HG02943 (cell line): Measurements from ENCODE around the gene COX6A2.
"Not testable (repeated sequence)": the region's sequence is repeated elsewhere in the genome, so short reads cannot be mapped to it uniquely, and the experiment has no call there.

Experiments
- ATAC-seq: cut with Tn5 transposase; IDR thresholded peaks from one replicate; pipeline ENCODE4 v1.9.1; 2021; ENCODE audit warnings: mild to moderate bottlenecking, low read depth, moderate library complexity; ENCODE audit not compliant: unreplicated experiment

The COX6A2 gene

DNA sequence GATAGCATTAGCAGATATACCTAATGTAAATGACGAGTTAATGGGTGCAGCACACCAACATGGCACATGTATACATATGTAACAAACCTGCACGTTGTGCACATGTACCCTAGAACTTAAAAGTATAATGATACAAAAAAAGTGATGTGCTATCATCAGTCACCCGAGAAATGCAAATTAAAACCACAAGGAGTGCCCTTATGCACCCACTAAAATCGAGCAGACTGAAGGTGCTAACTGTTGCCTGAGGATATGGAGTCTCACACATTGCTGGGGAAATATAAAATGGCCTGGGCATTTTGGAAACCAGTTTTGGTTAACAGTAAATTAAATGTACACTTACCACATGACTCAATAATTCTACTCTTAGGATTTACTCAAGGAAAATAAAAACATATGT, 10.9 kb upstream of the COX6A2 start:
- not testable (repeated sequence) for ATAC-seq

DNA sequence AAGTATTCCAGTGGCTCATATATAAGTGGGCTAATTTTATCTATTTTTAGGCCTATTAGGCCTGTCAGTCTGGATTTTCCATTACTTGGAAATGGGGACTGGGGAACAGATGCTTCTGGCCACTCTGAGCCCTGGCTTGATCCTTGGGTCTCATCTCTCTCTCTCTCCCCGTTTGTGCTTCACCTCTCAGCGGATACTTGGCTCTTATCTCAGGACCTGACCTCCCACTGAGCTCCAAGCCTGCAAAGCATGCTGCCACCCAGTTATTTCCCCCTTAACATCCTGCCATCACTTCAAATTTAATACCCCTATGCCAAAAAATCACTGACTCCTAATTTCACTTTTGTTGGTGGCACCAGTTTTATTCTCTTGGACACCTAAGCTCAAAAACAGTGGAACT, 10.3 kb upstream of the COX6A2 start:
- ATAC-seq: no peak

DNA sequence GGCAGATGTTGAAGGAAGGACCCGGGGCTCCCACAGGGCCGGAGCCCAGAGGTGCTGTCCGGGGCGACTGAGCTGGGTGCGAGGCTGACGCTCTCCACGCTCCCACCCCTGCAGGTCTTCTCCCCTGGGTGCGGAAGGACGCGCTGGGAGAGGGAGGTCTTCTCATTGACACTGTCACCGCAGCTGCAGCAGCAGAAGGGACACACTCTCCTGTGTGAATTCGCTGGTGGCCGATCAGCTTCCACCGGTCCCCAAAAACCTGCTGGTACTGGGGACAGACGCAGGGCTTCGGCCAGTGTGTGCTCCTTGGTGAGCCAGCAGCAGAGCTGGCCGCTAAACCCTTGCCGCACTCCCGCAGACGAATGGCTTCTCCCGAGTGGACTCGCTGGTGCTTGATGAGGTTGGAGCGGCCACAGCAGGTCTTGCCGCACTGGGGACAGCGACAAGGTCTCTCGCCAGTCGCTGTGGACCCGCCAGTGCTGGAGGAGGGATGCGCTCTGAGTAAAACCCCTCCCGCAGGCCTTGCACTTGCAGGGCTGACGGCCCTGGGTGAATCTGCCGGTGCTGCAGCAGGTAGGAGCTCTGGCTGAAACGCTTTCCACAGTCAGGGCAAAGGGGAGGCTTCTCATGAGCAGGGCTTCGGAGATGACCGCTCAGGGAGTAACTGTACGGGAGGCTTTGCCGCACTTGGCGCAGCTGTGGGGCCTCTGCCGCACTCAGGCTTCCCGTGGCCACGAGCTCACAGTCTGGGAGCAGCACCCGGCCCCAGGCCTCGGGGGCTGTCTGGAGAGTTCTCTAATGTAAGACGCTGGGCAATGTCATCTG, 8.3 kb upstream of the COX6A2 start:
- ATAC-seq: no peak

DNA sequence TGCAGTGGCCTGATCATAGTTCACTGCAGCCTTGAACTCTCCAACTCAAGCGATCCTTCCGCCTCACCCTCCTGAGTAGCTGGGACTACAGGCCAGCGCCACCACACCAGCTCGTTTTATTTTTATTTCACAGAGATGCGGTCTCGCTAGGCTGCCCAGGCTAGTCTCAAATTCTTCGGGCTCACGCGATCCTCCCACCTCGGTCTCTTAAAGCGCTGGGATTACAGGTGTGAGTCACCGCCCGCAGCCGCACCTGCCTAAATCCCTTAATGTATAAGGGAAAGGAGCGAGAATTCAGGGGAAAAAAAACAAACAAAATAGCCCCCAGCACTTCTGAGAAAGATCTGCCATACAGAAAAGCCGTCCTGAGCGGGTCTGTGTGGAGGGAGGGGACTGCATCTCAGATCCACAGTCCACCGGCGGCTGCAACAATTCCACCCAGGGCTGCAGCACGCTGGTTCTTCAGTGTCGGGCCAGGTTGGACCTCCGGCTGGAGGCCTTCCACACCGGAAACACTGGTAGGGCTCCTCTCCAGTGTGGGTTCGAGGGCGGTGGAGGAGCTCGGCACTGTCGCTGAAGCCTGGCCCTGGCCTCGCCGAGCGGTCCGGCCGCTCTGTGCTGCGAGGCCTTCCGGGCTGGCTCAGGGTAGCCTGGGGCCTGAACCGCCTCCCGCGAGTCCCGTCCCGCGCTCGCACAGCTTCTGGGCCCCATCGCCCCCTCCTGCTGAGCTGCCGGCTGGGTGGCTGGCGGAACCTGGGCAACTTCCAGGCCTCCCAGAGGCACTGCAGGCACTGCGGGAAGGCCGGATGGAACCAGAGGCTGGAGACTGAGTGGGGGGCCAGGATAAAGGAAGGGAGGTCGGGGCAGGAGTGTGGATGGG, 7.4 kb upstream of the COX6A2 start:
- no peak for ATAC-seq

DNA sequence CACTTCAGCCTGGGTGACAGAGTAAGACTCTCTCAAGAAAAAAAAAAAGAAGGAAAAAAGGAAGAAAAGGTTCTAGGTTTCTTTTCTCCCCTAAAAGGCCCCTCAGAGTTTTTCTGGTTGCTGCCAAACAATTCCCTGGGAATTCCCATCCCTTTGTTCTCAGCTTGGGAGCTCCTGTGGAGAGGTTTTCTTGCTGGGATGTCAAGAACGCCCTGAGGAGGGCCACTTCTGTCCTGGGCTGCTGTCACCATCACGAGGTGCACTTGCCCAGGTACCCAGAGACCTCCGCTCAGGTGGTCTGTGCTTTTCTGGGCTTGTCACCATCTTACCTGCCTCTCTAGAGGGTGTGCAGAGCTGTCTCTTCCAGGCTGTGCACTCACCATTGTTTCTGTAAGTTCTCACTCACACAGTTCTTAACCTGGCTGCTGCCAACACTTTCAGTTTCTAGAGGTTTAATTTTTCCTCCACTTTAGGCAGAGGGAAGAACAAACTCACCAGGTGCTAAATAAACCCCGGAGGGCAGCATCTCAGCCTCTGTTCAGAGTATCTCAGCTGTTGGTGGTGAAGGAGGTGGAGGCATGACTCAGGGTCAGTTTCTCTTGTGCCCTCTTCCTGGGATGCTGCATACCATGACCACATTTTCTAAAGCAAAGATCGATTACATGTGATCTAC, 2.4 kb upstream of the COX6A2 start:
- no peak for ATAC-seq

DNA sequence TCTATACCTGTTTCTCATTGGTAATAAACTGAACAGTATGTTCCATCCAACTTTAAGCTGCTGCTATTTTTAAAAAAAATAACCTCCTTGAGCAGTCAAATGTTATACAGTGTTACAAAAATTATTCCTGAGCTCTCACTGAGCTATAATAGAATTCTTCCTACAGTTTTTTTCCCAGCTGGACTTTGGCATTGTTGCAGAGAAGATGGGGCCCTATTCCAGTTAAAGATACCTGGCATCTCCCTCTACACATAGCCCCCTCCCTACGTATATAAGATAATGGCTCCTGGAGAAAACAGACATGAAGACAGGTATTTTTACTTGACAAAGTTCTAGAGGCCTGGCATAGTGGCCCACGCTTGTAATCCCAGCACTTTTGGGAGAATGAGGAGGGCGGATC, 1.6 kb upstream of the COX6A2 start:
- ATAC-seq: no peak

DNA sequence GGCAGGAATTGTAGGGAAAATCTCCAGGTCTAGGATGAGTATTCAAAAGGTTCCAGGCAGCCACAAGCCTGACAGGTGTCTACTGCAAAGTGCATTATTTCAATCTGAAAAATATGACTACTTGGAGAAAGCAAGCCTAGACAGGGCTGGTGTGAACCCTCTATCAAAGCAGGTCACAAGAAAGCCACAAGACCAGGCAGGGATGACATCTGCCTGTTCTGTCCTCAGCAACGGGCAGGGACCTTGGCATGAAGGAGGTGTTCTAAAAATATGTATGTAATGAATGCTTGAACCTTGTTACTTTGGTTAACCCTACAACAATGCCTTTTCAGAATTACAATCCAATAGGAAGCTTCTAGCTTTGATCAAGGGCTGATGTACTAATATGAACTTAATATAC, 1.2 kb upstream of the COX6A2 start:
- ATAC-seq: no peak

DNA sequence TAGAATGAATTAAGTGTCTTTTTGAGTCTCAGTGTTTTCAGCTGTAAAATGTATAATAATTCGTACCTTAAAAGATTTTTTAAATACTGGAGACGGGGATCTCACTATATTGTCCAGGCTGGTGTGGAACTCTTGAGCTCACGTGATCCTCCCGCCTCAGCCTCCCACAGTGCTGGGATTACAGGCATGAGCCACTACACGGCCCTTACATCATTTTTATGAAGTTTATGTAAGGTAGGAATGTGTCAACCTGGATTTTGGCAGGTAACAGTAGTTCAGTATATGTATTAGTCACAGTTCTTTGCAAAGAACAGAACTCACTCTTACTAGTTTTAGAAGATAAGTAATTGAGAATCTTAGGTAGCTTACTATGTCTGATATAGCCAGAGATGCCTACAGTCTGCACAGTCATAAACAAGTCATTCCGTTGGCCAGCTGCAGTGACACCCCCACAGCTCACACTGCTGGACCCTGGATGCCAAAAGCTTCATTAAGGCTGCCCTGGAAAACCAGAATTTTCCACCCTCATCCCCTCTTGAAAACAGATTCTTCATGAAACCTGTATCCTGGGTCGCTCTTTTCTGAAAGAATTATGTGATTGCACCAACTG, 583 bp upstream of the COX6A2 start:
- no peak for ATAC-seq

DNA sequence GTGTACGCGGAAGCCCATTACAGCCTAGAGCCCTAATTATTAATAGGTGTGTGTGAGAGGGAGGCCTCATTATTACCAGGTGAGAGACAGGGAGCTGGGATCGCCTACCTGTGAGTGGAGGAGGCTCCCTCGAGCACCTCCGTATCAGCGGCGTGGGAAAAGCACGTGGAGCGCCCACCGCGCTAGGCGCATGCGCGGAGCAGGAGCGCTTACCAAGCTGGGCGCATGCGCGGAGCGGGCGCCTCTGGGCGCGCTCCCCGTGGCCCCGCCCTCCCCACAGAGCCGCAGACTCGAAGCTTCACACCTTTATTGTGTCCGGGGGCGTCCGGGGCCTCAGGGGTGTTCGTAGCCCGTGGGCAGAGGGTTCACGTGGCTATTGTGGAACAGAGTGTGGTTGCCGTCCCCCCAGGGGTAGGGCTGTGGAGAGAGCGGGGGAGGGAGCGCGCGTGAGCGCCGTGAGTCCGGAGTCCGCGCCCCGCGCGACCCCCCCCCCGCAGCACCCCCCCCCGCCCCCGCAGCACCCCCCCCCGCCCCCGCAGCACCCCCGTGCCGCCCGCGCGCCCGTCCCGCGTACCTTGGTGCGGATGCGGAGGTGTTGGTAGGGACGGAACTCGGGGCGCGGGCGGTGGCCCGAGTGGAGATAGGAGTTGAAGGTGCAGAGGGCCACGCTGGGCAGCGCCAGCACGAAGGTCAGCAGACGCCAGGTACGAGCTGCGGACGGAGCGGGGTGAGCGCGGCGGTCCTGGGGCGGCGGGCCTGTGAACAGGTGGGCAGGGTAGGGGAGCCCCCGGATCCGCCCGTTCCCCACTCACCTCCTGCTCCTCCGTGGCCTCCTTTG, 500 bp downstream of the COX6A2 start:
- ATAC-seq: no peak

DNA sequence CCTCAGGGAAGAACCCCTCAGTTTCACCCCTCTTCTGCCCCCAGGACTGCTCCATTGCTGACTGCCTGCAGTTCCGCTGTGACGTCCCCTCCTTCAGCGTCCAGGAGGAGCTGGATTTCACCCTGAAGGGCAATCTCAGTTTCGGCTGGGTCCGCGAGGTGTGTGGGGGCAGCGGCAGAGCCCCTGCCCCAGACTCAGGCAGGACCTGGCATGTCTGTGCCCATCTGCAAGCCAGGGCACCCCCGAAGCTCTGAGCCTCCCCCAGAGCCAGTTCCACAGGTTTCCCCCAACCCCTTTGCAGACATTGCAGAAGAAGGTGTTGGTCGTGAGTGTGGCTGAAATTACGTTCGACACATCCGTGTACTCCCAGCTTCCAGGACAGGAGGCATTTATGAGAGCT, 4.4 kb downstream of the COX6A2 start:
- no peak for ATAC-seq

DNA sequence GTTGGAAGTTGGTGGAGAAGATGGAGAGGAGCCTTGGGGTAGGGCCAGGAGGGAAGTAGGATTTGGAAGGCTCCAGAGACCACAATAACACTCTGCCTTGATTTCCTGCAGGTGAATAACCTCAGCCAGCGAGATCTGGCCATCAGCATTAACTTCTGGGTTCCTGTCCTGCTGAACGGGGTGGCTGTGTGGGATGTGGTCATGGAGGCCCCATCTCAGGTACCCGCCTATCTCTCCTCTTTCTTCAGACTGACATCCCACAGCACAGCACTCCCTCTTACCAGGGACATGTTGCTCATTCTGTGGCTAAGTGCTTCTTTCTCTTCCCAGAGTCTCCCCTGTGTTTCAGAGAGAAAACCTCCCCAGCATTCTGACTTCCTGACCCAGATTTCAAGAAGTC, 4.9 kb downstream of the COX6A2 start:
- no peak for ATAC-seq

DNA sequence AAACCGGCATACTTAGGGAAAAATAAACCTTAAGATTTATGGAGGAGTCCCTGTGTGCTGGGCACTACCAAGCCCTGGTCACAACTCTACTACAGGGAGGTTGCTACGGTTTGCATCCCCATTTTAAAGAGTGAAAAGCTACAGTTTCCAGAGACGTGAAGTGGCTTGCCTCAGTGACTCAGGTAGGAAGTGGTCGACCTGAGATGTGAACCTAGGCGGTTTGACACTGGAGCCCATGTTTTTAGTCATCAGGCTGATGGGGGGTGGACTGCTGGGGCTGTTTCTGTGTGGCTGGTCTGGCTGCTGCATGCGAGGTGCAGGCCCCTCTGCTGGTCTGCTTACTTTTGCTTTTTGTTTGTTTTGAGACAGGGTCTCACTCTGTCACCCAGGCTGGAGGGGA, 6.6 kb downstream of the COX6A2 start:
- ATAC-seq: no peak

DNA sequence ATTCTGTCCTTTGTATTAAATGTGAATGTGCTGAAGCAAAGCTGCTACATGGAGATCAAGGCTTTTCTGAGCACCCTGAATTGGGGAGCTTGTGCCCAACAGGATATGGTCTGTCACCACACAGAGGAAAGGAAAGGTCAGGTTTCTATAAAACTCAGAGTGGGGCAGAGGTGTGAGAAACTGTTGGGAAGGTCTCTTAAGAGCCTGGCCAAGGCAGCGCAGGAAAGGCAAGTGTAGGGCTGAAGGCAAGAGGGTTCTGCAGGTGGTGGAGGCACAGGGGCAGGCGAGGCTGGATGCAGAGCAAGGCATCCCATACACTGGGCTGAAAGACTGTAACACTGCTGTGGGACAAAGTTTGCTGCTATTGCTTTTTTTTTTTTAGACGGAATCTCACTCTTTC, 8.1 kb downstream of the COX6A2 start:
- ATAC-seq: no peak

DNA sequence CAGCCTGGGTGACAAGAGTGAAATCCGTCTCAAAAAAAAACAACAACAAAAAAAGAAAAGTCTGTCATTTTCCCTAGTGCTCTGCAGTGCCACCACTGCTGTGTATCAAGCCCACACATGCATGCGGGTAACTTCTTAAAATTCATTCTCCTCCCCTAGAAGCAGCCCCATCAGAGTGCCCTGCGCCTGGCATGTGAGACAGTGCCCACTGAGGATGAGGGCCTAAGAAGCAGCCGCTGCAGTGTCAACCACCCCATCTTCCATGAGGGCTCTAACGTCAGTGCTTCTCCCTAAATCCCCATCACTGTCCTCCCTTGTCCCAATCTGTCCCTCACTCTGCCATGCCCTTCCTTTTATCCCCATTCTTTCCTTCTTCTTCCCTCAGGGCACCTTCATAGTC, 10.2 kb downstream of the COX6A2 start:
- ATAC-seq: no peak

DNA sequence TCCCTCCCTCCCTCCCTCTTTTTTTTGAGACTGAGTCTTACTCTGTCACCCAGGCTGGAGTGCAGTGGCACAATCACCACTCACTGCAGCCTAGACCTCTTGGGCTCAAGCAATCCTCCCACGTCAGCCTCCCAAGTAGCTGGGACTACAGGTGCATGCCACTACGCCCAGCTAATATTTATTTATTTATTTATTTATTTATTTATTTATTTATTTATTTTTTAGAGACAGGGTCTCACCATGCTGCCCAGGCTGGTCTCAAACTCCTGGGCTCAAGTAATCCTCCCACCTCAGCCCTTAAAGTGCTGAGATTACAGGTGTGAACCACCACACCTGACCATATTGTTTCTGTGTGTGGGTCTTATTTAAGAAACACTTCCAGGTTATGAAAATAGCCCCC, 11.1 kb downstream of the COX6A2 start:
- ATAC-seq: not testable (repeated sequence)

DNA sequence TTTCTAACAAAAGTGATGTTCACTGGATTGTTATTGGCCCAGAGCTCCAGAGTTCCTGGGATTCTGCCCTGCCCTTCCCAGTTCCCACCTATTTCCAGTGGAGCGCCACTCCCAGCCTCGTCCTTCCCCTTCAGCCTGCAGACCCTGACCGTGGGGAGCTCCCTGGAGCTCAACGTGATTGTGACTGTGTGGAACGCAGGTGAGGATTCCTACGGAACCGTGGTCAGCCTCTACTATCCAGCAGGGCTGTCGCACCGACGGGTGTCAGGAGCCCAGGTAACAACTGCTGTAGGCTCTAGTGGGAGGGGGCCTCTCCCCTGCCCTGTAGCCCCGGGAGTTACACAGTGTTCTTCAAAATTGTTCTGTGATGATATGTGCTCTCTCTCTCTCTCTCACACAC, 11.8 kb downstream of the COX6A2 start:
- no peak for ATAC-seq

DNA sequence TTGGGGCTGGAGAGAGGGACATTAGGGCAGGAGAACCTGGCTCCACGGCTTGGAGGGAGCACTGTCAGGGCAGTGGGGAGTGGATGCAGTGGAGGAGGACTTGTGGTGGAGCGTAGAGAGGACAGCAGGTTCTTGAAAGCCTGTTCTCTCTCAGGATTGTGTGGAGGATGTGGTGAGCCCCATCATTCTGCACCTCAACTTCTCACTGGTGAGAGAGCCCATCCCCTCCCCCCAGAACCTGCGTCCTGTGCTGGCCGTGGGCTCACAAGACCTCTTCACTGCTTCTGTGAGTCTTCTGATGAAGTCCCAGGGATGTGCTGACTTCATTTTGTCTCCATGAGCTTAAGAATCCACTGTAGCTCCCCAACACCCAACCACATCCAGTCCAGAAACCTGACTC, 13.5 kb downstream of the COX6A2 start:
- ATAC-seq: no peak

DNA sequence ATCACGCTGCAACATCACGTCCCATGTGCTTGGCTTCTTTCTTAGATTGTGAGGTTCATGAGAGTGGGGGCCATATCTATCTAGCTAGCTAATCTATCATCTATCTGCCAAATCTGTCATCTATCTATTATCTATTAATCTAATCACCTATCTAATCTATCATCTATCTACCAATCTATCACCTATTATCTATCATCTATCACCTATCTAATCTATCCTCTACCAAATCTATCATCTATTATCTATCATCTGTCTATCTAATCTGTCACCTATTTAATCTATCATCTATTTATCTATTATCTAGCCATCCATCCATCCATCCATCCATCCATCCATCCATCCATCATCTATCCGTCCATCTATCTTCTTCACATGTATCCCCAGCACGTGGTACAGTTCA, 14.2 kb downstream of the COX6A2 start:
- ATAC-seq: no peak

DNA sequence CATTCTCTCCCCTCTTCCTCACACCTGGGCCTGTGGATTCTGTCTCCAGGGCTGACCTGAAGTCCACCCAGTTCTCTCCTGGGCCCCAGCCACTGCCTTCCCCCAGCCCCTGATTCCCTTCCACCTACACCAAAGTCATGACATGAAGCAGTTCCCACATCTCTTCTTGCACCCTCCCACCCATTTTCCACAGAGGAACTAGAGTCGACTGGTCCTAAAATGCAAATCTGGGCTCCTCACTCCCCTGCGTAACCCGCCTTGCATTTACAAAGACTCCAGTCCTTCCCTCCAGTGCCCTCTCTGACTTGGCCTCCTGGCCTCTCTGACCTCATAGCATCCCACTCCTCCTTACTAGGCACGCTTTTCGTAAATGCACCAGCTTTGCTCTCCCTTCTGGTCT, 14.8 kb downstream of the COX6A2 start:
- no peak for ATAC-seq

DNA sequence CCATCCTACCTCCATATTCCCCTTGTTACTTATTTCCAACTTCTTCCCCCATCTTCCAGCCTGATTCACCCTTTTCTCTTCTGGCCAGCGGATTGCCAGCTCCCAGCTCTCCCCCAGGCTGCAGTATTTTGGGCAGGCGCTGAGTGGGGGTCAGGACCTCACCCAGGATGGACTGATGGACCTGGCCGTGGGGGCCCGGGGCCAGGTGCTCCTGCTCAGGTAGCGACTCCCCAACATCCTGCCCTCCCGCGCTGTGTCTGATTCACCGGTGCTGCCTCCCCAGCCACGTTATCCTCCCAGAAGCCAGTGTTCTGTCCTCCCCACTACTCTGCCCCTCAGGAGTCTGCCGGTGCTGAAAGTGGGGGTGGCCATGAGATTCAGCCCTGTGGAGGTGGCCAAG, 15.4 kb downstream of the COX6A2 start:
- ATAC-seq: no peak
